Gastrocnemius medialis (tissue), 4 donors: ENCODE measurements around the gene CMTM1. TPM values are rescaled to one million over a fixed set of nuclear protein-coding genes. Genes with fewer than 3 reads are reported as not detected.

Source experiments
- ATAC-seq, 2 donors: fragments of 150-250 bp; one replicate each; pipeline ENCODE4 v1.9.1; 2016
- DNase-seq, 2 donors: peaks; one replicate each; pipeline ENCODE4 v3.0.0-alpha.2; 2019
- H3K27ac ChIP-seq, 4 donors: fragments of 200-600 bp; sonication (generic); 1 replicate in 1 of 4; 2 replicates in 3 of 4; pipeline ENCODE4 v1.5.1; 2016 to 2018; ENCODE audit warnings: mild to moderate bottlenecking in 2 of 4, moderate library complexity in 1 of 4
- H3K27me3 ChIP-seq, 3 donors: fragments of 200-600 bp; sonication (generic) in 2 of 3; 1 replicate in 1 of 3; 2 replicates in 2 of 3; pipeline versions ENCODE4 v1.5.1 to v1.6.0; 2016 to 2019; ENCODE audit warnings: mild to moderate bottlenecking in 1 of 3, moderate library complexity in 1 of 3
- H3K36me3 ChIP-seq, 2 donors: fragments of 200-600 bp; sonication (generic) in 1 of 2; one replicate each; pipeline ENCODE4 v1.5.1; 2017 to 2018
- H3K4me1 ChIP-seq, 2 donors: fragments of 200-600 bp; sonication (generic) in 1 of 2; one replicate each; pipeline ENCODE4 v1.5.1; 2016 to 2017; ENCODE audit warnings: mild to moderate bottlenecking in 2 of 2
- H3K4me3 ChIP-seq, 4 donors: fragments of 200-600 bp; sonication (generic) in 3 of 4; 1 replicate in 1 of 4; 2 replicates in 3 of 4; pipeline ENCODE4 v1.5.1; 2016 to 2019; ENCODE audit warnings: mild to moderate bottlenecking in 2 of 4
- H3K9me3 ChIP-seq, 3 donors: fragments of 200-600 bp; sonication (generic) in 2 of 3; 1 replicate in 1 of 3; 2 replicates in 2 of 3; pipeline ENCODE4 v1.5.1; 2016 to 2019
- POLR2A ChIP-seq, 2 donors: fragments of 450-650 bp; IDR thresholded peaks; one replicate each; pipeline ENCODE4 v1.6.1; 2017; ENCODE audit warnings: antibody characterized with exemption in 2 of 2, mild to moderate bottlenecking in 2 of 2, moderate library complexity in 2 of 2
- in situ Hi-C, 4 donors: fragments of 200-750 bp; cut with MboI; loops; one replicate each; pipeline versions ENCODE4 v1.15.0 to v1.8.0; 2017; ENCODE audit warnings: low sequenced_read_pairs in 4 of 4
- intact Hi-C: fragments of 100-400 bp; cut with DNase I; formaldehyde crosslinking; loops from one replicate; pipeline ENCODE4 v1.15.1; 2023; ENCODE audit warnings: low total_unique reads
- total RNA-seq, 4 donors: library from RNA; depleted of rRNA; stranded (reverse); fragments of >200 nt; gene quantifications; one replicate each; pipeline versions ENCODE4 v1.1.0 to v1.2.3, GENCODE V29; 2016
- TF ChIP-seq, protein P1 (sequence below), 5 experiments: fragments of 450-650 bp in 3 of 5; fragments of 200-600 bp in 2 of 5; sonication (generic) in 2 of 5; IDR thresholded peaks in 4 of 5; conservative IDR thresholded peaks in 1 of 5; 1 replicate in 4 of 5; 2 replicates in 1 of 5; pipeline ENCODE4 v1.5.1; 2016 to 2019; ENCODE audit warnings: antibody characterized with exemption in 5 of 5, mild to moderate bottlenecking in 3 of 5, moderate library complexity in 3 of 5

CMTM1 gene
- total RNA-seq, 4 donors from 2014 or later: 0.31 TPM; not detected in 3

DNA sequence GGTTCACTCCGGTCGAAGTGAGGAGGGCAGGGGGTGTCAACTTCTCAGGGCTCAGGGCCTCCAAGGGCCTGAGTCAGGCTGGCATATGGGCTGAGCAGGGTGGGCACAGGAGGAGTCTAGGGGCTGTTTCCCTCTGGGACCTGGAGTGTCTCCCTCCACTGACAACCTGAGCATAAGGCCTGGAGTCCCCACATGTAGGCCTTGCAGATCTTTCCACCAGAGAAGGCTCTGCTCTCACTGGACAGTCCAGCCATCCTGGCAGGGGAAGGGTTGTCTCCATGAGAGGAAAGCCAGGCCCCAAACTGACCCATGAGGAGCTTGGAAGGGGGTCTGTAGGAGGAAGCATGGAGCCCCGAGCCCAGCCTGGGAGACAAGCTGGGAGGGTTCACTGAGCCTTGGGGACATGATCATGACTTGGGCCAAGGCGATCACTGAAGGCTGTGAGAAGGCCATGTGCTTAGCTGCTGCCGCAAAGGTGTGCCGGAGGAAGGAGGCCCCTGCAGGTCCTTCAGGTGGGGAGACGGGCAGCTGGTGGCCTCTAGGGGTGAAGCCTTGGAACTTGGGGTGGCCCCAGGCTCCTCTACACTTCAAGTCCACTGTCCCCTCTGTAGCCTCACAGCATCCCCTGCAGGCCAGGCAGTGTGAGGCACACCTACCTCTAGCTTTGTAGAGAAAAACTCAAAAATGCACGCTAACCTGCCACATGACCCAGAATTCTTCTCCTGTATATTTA lies 22.9 kb downstream of the CMTM1 start:
- H3K36me3 ChIP-seq: no peaks in the 10 kb centered on the region
- no peaks in the 10 kb centered on the region for H3K27me3 ChIP-seq
- no peak overlapping the region for H3K27ac ChIP-seq
- H3K9me3 ChIP-seq: no peaks in the 10 kb centered on the region
- DNase-seq (no peak), ATAC-seq (no peak)
- H3K4me1 ChIP-seq: no peaks in the 10 kb centered on the region
- intact Hi-C loops: loop anchor here (5.0 kb wide), 1 partner anchor 107 kb away; no protein-coding TSS in a partner anchor
- no peak overlapping the region for H3K4me3 ChIP-seq
- in situ Hi-C loops: no loop called here
- TF ChIP-seq, protein P1, sequence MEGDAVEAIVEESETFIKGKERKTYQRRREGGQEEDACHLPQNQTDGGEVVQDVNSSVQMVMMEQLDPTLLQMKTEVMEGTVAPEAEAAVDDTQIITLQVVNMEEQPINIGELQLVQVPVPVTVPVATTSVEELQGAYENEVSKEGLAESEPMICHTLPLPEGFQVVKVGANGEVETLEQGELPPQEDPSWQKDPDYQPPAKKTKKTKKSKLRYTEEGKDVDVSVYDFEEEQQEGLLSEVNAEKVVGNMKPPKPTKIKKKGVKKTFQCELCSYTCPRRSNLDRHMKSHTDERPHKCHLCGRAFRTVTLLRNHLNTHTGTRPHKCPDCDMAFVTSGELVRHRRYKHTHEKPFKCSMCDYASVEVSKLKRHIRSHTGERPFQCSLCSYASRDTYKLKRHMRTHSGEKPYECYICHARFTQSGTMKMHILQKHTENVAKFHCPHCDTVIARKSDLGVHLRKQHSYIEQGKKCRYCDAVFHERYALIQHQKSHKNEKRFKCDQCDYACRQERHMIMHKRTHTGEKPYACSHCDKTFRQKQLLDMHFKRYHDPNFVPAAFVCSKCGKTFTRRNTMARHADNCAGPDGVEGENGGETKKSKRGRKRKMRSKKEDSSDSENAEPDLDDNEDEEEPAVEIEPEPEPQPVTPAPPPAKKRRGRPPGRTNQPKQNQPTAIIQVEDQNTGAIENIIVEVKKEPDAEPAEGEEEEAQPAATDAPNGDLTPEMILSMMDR (IDR thresholded peaks at IDR 0.05 in 4 of 5, conservative IDR thresholded peaks at IDR 0.05 in 1 of 5): peak in 4 of 5 experiments; percentile 33 to 51 (median 44)
- TF ChIP-seq POLR2A (IDR thresholded peaks at IDR 0.05): no peak

DNA sequence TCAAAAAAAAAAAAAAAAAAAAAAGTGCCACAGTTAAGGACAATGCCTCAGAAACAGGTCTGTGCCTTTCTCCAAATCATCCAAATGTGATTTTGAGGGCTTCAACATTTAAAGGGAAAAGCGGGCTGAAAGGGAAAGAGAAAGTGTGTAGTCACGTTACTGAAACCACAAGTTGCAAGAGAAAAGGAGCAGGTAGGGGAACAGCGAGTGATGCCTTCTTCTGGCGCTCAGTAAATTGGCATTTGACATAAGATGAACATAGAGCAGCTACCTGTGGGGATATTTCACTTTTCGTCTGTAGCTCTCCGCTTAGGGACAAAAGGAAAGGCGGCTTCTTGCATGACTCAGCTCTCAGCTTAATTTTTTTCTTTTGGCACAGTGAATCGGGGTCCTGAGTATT lies 24.1 kb downstream of the CMTM1 start:
- Histone ChIP-seq H3K27me3 (no peaks in the 10 kb centered on the region), H3K4me3 (no peak overlapping the region), H3K36me3 (no peaks in the 10 kb centered on the region), H3K9me3 (no peaks in the 10 kb centered on the region), H3K27ac (no peak overlapping the region), H3K4me1 (no peaks in the 10 kb centered on the region)
- TF ChIP-seq, protein P1 (IDR thresholded peaks at IDR 0.05 in 4 of 5, conservative IDR thresholded peaks at IDR 0.05 in 1 of 5): no peak
- no peak for TF ChIP-seq POLR2A (IDR thresholded peaks at IDR 0.05)
- in situ Hi-C loops (loop anchor here in 2 of 4 donors (10.0 kb wide), 2 partner anchors 176 to 186 kb away; no protein-coding TSS in a partner anchor), intact Hi-C loops (no loop called here)
- ATAC-seq (no peak), DNase-seq (no peak)

DNA sequence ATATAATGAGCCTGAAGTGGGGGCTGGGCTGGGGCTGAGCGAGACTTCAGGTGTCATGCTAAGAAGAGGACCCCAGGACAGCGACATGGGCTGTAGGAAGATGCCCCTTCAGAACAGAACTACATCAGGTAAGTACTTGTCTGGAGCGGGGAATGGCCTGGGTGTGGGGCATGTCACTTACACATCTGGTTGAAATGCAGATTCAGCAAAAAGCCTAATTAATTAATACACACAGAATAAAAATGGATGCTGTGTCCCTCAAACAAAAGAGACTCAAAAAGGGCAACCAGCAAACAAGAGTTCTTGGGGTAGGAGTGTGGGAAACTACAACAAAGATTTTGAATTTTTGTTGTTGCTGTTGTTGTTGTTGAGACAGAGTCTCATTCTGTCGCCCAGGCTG lies 24.8 kb downstream of the CMTM1 start:
- no peak for TF ChIP-seq POLR2A (IDR thresholded peaks at IDR 0.05)
- TF ChIP-seq, protein P1 (IDR thresholded peaks at IDR 0.05 in 4 of 5, conservative IDR thresholded peaks at IDR 0.05 in 1 of 5): no peak

DNA sequence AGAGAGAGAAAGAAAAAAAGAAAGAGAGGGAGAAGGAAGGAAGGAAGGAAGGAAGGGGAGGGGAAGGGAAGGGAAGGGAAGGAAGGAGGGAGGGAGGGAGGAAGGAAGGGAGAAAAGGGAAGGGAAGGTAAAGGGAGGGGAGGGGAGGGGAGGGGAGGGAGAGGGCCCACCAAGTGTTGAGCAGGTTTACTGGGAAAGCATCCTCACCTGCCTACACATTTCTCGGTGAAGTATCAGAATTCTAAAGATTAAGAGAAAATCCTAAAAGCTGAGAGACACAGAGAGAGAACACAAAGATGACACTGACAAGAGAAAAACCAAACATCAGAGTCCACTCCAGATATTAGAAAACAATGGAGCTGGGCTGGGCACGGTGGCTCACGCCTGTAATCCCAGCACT lies 26.0 kb downstream of the CMTM1 start:
- no peak overlapping the region for H3K4me3 ChIP-seq
- intact Hi-C loops: no loop called here

More for the DNA sequence above, 24.8 kb downstream of the CMTM1 start:
- DNase-seq (no peak), ATAC-seq (no peak)
- Histone ChIP-seq H3K36me3 (no peaks in the 10 kb centered on the region), H3K27ac (no peak overlapping the region), H3K4me3 (no peak overlapping the region), H3K27me3 (no peaks in the 10 kb centered on the region), H3K9me3 (no peaks in the 10 kb centered on the region), H3K4me1 (no peaks in the 10 kb centered on the region)
- intact Hi-C loops (no loop called here), in situ Hi-C loops (loop anchor here in 2 of 4 donors (10.0 kb wide), 2 partner anchors 176 to 186 kb away; no protein-coding TSS in a partner anchor)

More for the DNA sequence above, 26.0 kb downstream of the CMTM1 start:
- no peak for DNase-seq
- H3K27me3 ChIP-seq: no peaks in the 10 kb centered on the region
- H3K36me3 ChIP-seq: no peaks in the 10 kb centered on the region
- no peak for ATAC-seq
- no peak for TF ChIP-seq POLR2A (IDR thresholded peaks at IDR 0.05)
- TF ChIP-seq, protein P1 (IDR thresholded peaks at IDR 0.05 in 4 of 5, conservative IDR thresholded peaks at IDR 0.05 in 1 of 5): no peak
- H3K27ac ChIP-seq: no peak overlapping the region
- in situ Hi-C loops: loop anchor here in 2 of 4 donors (10.0 kb wide), 2 partner anchors 177 to 187 kb away; no protein-coding TSS in a partner anchor
- H3K9me3 ChIP-seq: no peaks in the 10 kb centered on the region
- H3K4me1 ChIP-seq: no peaks in the 10 kb centered on the region
